Raji (cell line): ENCODE results near the gene TIAM1.

Source experiments
- POLR2A ChIP-seq: IDR thresholded peaks from 2 replicates; pipeline ENCODE4 v1.6.1; 2011; ENCODE audit warnings: low read depth, low read length, control low read depth; ENCODE audit not compliant: insufficient read depth

TIAM1 gene

DNA sequence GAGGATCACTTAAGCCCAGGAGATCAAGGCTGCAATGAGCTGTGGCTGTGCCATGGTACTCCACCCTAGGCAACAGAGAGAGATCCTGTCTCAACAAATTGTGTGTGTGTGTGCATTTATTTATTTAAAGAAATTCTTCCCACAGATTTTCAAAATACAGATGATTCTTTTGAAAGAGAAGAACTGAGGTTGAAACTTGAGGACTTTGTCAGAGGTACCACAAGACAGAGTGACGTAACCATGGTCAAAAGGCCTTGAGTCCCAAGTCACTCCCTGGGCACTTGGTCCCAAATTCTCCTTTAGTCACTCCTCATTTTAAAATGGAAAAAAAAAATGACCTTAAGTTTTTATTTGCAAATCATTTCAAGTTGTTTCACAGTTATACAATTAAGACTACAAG lies 57.4 kb downstream of the TIAM1 start:
- no peak for TF ChIP-seq POLR2A

DNA sequence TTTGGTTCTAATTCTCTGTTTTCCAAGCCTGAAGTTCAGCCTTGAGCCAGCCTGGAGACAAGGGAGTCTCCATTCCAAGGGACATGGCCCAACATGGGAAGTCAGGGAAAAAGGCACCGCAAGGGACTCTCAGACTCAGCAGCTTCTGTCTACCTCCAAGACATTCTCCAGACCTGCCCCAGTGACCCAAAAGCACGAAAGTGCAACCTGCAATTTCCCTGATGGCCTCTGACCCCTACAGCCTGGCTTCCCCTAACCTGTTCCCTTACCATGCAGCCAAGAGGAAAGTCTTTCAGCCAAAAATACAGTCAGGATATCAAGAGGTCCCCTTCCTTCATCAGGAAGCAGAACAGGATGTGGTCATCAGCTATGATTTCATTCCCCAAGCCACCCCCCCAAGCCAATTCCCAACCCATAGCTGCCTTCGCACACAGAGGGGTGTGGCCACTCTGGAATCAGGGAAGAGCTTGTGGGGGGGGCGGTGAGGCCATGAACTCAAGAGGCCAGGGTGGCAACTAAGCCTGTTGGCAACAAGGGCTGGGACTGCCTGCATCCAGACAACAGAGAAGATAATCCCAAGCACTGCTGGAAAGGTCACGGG lies 59.2 kb downstream of the TIAM1 start:
- TF ChIP-seq POLR2A: no peak

DNA sequence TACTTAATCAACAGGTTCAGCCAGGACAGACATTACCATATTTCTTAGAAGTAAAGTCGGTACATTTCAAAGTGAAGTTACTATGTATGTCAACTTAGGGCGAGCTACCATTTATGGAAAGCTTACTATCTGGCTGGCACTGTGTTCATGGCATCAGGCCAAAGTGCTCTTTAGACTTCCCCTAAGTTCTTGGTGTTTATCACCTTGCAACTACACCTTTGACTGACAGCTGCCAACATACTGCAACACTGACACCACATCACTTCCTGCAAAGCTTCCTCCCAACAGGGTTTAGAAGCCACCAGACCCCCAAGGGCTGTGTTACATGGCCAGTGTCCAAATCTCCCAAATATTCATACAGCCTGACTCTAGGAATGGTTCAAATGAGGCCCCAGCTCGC lies 61.0 kb downstream of the TIAM1 start:
- TF ChIP-seq POLR2A: no peak

DNA sequence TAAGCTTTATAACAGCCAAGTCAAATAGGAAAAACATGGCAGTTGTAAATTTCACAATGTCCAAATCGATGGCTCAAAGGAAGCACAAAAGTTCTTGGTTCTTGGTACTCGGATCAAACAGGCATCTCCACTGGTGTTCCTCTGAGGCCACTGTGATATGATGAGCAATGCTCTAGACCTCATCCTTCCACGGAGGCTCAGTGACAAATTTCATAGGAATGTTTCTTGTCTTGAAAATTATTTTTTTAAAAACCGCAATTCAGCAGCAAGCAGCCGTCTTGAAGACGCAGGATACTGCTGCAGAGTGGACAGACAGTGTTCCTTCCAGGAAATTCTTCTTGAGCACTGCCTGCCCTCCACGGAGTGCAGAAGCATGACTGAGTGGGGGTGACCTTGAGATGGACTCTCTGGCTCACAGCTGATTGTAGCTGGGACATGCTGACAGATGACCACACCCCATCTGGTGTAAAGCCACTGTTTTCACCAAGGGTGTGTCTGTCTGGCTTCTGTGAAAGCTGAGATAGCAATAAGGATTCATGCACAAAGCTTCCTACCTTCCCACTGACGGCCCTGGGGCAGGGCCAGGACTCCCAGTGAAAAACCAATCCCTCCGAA lies 61.9 kb downstream of the TIAM1 start:
- no peak for TF ChIP-seq POLR2A

DNA sequence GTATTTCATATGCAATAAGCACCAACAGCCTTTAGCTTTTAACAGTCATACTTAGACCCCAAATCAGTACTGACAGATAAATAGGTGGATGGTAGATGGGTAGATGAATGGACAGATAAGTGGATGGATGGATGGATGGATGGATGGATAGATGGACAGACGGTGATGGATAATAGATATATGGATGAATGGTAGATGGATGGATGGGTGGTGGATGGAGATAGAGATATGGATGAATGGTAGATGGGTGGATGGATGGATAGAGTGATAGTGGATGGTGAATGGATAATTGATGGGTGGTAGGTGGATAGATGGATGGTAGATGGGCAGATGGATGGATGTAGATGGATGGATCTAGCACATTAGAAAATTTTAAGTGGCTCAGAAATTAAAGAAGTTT lies 62.5 kb downstream of the TIAM1 start:
- no peak for TF ChIP-seq POLR2A

DNA sequence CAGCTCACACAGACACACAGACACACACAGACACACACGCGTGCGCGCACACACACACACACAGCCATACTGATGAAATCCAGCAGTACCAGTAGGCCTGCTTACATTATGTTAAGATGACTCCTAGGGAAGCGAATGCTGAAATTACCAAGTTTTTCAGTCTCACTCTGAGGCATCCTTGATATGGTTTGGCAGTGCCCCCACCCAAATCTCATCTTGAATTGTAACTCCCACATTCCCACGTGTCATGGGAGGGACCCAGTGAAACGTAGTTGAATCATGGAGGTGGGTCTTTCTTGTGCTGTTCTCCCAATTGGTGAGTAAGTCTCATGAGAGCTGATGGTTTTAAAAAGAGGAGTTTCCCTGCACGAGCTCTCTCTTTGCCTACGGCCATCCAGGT lies 64.1 kb downstream of the TIAM1 start:
- no peak for TF ChIP-seq POLR2A

DNA sequence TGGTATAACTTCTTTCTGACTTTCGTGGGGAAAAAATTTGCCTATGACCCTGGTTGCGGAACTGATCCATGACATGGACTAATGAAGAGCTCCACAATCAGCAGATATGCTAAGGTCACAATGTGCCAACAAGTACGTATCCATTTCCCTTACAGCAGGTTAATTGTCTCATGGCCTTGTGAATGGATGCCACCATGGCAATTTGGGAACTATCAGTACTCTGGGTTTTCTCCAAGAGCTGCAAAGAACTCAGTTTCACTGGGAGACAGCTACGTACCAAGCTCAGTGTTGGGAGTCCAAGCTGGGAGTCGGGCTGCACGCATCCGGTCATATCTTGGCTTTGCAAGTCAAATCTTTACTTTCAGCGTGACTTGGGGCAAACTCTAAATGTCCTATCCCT lies 64.8 kb downstream of the TIAM1 start:
- no peak for TF ChIP-seq POLR2A

DNA sequence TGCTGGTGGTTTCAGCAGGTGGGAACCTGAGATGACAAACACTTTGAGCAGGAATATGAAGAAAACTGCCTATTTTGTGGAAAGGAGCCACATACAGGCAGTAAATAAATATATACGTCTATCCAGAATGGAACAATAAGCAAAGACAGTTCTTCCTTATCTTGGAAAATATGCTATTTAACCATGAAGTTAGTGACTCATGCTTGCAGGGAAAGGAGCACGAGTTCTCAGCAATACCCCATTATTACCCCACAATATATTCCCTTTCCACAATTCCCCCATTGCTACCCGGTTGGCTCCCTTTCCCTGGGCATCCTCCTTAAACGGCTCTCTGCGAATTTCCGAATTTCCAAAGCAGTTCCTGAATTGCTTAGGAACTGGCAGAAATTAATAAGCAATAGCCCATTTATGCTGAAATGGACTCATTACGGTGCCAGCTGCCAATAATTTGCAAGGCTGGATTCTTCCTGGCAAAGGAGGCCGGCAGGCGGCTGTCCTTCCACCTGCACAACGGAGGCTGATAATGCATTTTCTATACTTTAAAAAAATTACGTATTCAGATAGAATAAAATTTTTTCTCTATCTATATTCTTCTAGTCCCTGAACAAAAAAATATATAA lies 65.4 kb downstream of the TIAM1 start:
- no peak for TF ChIP-seq POLR2A

DNA sequence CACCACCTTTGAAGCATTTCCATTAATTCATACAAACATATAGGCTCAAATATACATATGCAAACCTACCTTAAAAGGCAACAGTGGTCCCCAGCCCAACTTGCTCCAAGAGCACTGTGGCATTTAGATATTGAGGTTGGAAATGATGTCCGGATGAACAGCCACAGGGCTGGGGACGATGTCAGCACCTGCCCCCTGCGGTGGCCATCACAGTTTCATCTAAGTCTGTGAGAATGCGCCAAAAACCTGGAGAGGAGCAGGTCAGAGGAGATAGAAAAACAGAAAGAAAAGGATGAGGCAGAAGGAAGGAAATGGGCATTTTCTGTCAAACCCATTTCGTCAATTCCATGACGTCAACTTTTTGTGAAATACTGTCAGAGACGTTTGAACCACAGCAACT lies 67.4 kb downstream of the TIAM1 start:
- TF ChIP-seq POLR2A: no peak

DNA sequence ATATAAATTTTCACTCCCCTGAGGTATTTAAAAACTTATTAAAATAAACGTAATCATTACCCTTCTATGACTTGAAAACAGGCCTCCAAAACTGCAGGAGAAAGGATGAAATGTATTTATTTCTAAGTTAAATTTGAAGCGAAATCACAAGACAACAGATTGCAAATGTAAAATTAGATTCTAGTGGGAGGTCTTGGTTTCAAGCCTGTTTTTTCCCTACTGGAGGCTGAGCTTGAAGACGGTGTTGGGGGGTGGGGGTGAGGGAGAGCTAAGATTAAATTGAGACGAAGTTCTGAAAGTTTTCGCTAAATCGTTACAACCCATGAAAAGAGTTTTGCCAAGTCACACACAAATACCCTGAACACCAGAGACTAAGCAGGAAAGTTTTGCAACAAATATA lies 68.2 kb downstream of the TIAM1 start:
- no peak for TF ChIP-seq POLR2A

DNA sequence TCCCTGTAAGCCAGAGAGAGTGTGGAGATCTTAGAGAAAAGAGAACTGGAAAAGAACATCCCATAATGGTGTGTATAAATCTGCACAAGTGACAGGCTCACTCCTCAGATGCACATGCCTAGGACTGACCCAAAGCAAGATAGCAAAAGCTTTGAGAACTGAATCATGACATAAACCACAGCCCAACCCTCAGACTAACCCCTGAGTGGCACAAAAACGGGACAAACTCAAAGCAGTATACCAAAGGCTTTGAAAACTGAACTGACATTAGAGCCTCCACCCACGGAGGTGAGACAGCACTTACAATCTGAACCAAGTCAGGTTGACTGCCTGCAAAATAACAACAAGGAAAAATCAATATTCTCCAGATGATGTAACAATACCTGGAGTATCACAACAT lies 70.8 kb downstream of the TIAM1 start:
- no peak for TF ChIP-seq POLR2A

DNA sequence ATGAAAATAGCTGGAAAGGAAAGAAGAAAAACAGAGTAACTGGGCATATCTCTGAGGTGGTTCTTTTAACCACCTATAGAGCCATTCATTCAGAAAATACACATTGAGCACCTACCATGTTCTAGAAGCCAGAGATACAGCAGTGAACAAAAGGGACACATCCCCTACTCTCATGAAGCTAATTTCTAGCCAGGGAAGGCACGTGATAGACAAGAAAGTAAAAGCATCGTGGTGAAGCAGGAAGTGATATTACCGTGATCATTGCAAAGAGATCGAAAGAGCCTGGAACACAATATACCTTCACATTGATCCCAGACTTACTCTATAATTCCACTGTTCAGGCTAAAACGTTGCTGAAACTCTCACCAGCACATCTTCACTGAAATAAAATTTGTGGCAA lies 76.0 kb downstream of the TIAM1 start:
- no peak for TF ChIP-seq POLR2A

DNA sequence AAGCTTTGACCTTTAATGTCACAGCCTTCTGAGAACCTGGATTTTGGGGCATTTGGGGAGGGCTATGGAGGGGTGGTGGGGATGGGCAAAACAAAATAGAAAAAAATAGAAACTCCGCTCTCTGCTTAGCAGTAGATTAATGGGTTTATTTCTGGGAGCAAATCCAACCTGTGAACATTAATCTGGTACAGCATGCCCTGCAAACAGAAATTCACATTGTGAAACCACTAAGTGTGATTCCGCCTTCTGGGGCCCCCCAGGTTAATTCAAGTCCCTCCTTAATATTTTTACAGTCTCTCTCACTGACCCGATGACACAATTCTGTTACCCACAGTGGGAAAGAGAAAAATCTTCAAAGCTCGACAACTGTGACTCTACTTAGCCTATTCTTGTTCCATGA lies 76.4 kb downstream of the TIAM1 start:
- TF ChIP-seq POLR2A: no peak

DNA sequence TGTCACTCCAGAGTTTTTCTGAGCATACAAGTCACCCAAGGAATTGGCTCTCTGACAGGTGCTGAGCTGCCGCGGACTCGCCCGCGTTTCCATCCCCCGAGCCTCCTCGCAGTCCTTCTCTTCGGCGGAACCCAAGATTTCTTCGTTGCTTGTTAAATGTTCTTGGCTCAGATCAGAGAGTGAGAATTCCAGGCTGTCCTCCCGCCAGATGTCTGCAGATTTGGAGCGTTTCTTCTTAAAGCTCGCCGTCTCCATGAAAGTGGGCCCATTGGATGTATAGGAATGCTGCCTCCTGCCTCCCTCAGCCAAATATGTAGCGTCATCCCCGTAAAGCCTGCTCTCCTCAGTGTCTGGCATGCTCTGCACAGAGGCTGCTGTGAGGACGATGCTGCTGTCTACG lies 77.8 kb downstream of the TIAM1 start:
- TF ChIP-seq POLR2A: no peak

DNA sequence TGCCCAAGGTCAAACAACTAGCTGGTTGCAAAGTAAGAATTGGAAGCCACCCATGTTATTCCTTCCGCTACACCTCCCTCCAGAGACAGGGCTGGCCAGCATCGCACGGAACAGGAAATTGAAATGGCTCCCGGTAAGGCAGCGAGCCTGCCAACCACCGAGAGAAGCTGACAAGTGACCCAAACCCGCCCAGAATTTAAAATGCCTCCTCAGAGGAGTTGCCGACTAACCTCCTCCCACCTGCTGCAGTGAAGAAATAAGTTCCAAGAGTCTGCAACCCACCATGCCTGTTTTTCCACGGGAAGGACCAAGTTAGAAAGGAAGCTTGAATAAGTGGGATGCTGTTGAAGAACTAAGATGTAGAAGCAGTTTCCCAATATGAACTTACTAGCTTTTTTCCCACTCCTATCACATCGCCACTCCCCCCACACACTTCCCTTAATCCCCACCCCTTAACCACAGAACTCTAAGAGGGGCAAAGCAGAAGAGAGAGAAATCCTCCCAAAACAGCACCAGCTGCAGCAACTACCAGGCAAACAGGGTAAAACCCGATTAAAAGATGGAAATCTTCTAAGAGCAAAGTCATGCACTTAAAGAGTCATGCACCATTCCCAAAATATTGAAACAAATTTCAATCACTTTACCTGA lies 78.6 kb downstream of the TIAM1 start:
- TF ChIP-seq POLR2A: no peak

DNA sequence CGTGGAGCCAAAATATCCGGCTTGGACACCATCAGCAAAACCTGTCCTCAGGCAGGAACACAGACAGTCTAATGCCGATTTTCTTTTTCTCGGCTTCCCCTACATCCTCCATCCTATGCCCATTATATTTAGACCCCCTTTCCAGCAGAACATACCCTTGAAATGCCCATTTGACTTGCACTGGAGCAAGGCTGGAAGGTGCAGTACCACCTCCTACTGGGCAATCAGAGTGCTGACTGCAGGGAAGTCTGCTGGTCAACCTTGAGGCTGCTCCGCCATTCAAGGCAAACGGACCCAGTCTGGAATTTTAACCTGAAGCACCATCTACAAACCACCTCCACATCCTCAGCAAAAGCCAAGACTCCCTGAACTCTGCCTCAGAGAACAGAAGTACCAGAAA lies 79.5 kb downstream of the TIAM1 start:
- TF ChIP-seq POLR2A: no peak

DNA sequence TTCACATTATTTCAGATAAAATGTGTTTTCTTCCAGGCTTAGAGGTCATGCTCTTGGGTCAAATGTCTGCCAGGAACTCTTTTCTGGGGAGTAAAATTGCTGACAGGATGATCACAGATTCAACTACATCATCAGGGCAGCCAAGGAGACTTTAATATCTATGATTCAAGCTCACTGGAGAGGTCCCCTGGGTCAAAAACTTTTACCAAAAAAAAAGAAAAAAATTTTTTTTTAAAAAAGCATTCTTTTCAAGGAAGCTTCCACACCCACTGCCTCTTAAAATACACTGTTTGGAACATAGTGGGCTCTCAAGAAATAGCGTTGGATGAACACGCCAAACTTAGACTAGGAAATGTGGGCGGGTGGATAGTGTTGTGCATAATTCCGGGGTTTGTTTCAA lies 81.3 kb downstream of the TIAM1 start:
- no peak for TF ChIP-seq POLR2A

DNA sequence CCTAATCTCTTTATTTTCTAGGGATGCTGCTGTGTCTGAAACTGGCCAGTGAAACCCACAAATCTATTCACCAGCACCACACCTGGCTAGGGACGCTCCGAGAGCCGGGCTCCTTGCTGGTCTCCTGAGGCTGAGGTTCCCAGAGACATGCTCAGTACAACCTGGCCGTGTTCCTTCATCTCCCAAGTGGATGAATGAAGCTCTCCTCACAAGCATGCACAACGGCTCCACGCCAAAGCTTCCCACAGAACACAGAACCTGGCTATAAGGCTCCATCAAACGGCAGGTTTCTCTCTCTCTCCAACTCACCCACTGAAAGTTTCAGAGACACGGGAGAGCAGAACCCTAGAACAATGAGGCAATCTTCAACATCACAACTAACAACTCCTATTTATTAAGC lies 82.3 kb downstream of the TIAM1 start:
- TF ChIP-seq POLR2A: no peak
